ENCODE results near the gene TBPL1. TPM values are rescaled to one million over a fixed set of nuclear protein-coding genes. Genes with fewer than 3 reads are reported as not detected.

Gene TBPL1
- total and polyA plus RNA-seq, 2 of the 13 experiments (the other 11 are each of a cell fraction or from before 2014, with no cell fraction given), result 25.3 to 39.3 TPM

DNA sequence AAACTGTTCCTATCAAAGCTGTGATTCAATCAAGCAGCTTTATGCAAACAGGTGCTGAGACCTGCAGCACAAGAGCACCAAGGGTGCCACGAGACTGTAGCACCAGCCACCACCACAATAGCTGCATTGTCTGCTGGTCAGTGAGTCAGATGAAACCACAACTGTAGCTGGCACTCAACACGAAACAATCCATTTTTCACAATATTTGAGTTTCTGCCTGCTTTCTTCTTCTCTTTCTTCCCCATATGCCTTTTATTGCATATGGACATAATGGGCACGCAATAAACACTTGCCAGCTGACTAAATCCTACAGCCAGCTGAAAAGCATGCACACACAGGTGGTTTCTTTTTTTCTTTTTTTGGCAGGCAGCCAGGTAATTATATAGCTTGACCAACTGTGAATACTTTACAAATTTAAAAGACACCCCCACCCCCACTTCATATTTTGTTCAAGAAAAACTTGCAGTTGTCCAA is 82.8 kb downstream of the TBPL1 start (continued):
- TF ChIP-seq ZNF580 (CRISPR knock-in tag; IDR thresholded peaks at IDR 0.05; ENCODE audit: borderline replicate concordance, low read depth) (no peak), ZNF234 (CRISPR knock-in tag; conservative IDR thresholded peaks at IDR 0.05) (no peak), SNAPC4 (CRISPR knock-in tag; IDR thresholded peaks at IDR 0.05) (no peak), ZNF678 (CRISPR knock-in tag; IDR thresholded peaks at IDR 0.05) (no peak), SALL2 (CRISPR knock-in tag; IDR thresholded peaks at IDR 0.05) (no peak), HIVEP1 (CRISPR knock-in tag; IDR thresholded peaks at IDR 0.05) (no peak)

GRCh38 chr6:134039116-134039515 is 86.1 kb downstream of the TBPL1 start:
- Histone ChIP-seq H3K4me1 (ENCODE audit: insufficient read depth, low read length) (peaks cover 22% of the 10 kb centered on the region), H3K9me3 (ENCODE audit: low read length) (no peaks in the 10 kb centered on the region), H3K27ac (ENCODE audit: extremely low read length, insufficient read depth, low read length) (no peak overlapping the region), H3K4me3 (replicated peaks in 1 of 3; ENCODE audit: insufficient read depth in 1 of 3, low read depth in 2 of 3, low read length in 3 of 3) (no peak overlapping the region), H3K4me2 (ENCODE audit: low read depth, low read length) (no peak overlapping the region), H3K36me3 (replicated peaks in 1 of 2; ENCODE audit: control insufficient read depth in 1 of 2, insufficient read depth in 2 of 2, low read length in 2 of 2) (no peaks in the 10 kb centered on the region), H2AFZ (ENCODE audit: low read length) (no peak overlapping the region), H3K79me2 (ENCODE audit: insufficient read depth, low read length) (no peaks in the 10 kb centered on the region), H3K27me3 (ENCODE audit: control insufficient read depth in 1 of 2, insufficient read depth in 2 of 2, low read length in 2 of 2) (no peaks in the 10 kb centered on the region), H3K9ac (ENCODE audit: insufficient read depth, low read depth, low read length) (no peak overlapping the region), H4K20me1 (ENCODE audit: insufficient read depth, low read length) (no peaks in the 10 kb centered on the region)
- POLR2A ChIA-PET, result no interaction called here
- WGBS (ENCODE audit: low lambda C conversion rate), result 2% methylated on average over 1 of the region's 1 CpG
- in situ Hi-C loops (cut with HindIII; ENCODE audit: extremely low pct_ligation_motif_present, low pct_unique_long_range_greater_than_20kb) (no loop called here), intact Hi-C loops (cut with micrococcal nuclease; ENCODE audit: unreplicated experiment) (no loop called here)
- CTCF ChIA-PET (ENCODE audit: low intra/inter-chr PET ratio, low total read pairs), result no interaction called here
- no peak for ATAC-seq
- DNase-seq (ENCODE audit: low spot score), result no peak
- no TSS peak for BruUV-seq (replicated peaks)
- FAIRE-seq, result no peak
- no peak for TF ChIP-seq ZSCAN20 (CRISPR knock-in tag; IDR thresholded peaks at IDR 0.05; ENCODE audit: borderline replicate concordance)
- TF ChIP-seq ONECUT2 (CRISPR knock-in tag; IDR thresholded peaks at IDR 0.05), result no peak
- TF ChIP-seq ZBTB34 (CRISPR knock-in tag; IDR thresholded peaks at IDR 0.05), result no peak
- TF ChIP-seq SRSF4 (IDR thresholded peaks at IDR 0.05; ENCODE audit: low read depth, low read length, poor library complexity, severe bottlenecking), result no peak
- no peak for TF ChIP-seq ZNF484 (CRISPR knock-in tag; IDR thresholded peaks at IDR 0.05; ENCODE audit: borderline replicate concordance, low read depth)
- TF ChIP-seq ELK4 (CRISPR knock-in tag; IDR thresholded peaks at IDR 0.05; ENCODE audit: borderline replicate concordance), result no peak
- no peak for TF ChIP-seq ZNF383 (CRISPR knock-in tag; IDR thresholded peaks at IDR 0.05; ENCODE audit: borderline replicate concordance)
